HepG2 (cell line): ENCODE data around the gene RNLS. TPM values are rescaled to one million over a fixed set of nuclear protein-coding genes. Genes with fewer than 3 reads are reported as not detected.
A peak's percentile ranks its signal among the peaks of the same experiment; 100 is the strongest.

Experiments
- ATAC-seq: fragments of 200-7000 bp; cut with Tn5 transposase; 3 replicates; pipeline ENCODE4 v1.9.1; 2020; ENCODE audit warnings: mild to moderate bottlenecking, moderate library complexity
- BruUV-seq: library from RNA; stranded (reverse); fragments of 400-500 nt; replicated peaks from 2 replicates; lab custom pipeline; 2021; lab: Mats Ljungman, UMichigan
- CTCF ChIA-PET: fragments of 300-600 bp; formaldehyde crosslinking; extraction: SDS; loops from one replicate; lab custom pipeline; 2021; ENCODE audit warnings: low total read pairs, inconsistent platforms, low intra/inter-chr PET ratio; lab: Yijun Ruan, JAX
- POLR2A ChIA-PET: fragments of 350-600 bp; sonication (Branson Sonifier 250); formaldehyde crosslinking; loops from one replicate; lab custom pipeline; 2020; ENCODE audit warnings: antibody characterized with exemption, inconsistent platforms; lab: Yijun Ruan, JAX
- DNase-seq: peaks from one replicate; pipeline ENCODE4 v3.0.0-alpha.2; 2015; ENCODE audit warnings: low spot score
- FAIRE-seq: peaks from 3 replicates; lab custom pipeline; 2011; peaks lifted over from hg19 to GRCh38; lab: Jason Lieb, UNC
- H2AFZ ChIP-seq: one replicate; pipeline ENCODE4 v1.6.1; 2011; ENCODE audit warnings: low read length, inconsistent platforms
- H3K27ac ChIP-seq: fragments of 300-600 bp; 3 replicates; pipeline ENCODE4 v1.8.0; 2011; ENCODE audit warnings: mixed run types, mild to moderate bottlenecking, mixed read lengths, low read length, inconsistent platforms; ENCODE audit not compliant: insufficient read depth; ENCODE audit errors: extremely low read length
- H3K27me3 ChIP-seq, 2 experiments: fragments of 200-600 bp in 1 of 2; 2 replicates in 1 of 2; 3 replicates in 1 of 2; pipeline versions ENCODE4 v1.6.0 to v1.8.0; 2011; ENCODE audit warnings: low read length in 2 of 2, mild to moderate bottlenecking in 2 of 2, moderate library complexity in 2 of 2, inconsistent platforms in 1 of 2; ENCODE audit not compliant: insufficient read depth in 2 of 2, control insufficient read depth in 1 of 2
- H3K36me3 ChIP-seq, 2 experiments: fragments of 200-600 bp in 1 of 2; replicated peaks in 1 of 2; 2 replicates in 1 of 2; 3 replicates in 1 of 2; pipeline versions ENCODE4 v1.5.1 to v1.8.0; 2011; ENCODE audit warnings: low read length in 2 of 2, inconsistent platforms in 1 of 2; ENCODE audit not compliant: insufficient read depth in 2 of 2, control insufficient read depth in 1 of 2
- H3K4me1 ChIP-seq: 2 replicates; pipeline ENCODE4 v1.5.1; 2012; ENCODE audit warnings: low read length, inconsistent platforms; ENCODE audit not compliant: insufficient read depth
- H3K4me2 ChIP-seq: 2 replicates; pipeline ENCODE4 v1.6.0; 2011; ENCODE audit warnings: low read depth, low read length, inconsistent platforms
- H3K4me3 ChIP-seq, 3 experiments: fragments of 200-600 bp in 1 of 3; sonication (generic), shearing (Covaris generic) in 1 of 3; replicated peaks in 1 of 3; 2 replicates each; pipeline ENCODE4 v1.5.1; 2011 to 2016; ENCODE audit warnings: low read length in 3 of 3, inconsistent platforms in 2 of 3, low read depth in 2 of 3, mild to moderate bottlenecking in 2 of 3, control low read depth in 1 of 3, mixed read lengths in 1 of 3; ENCODE audit not compliant: insufficient read depth in 1 of 3
- H3K79me2 ChIP-seq: one replicate; pipeline ENCODE4 v1.6.1; 2011; ENCODE audit warnings: low read length, inconsistent platforms; ENCODE audit not compliant: insufficient read depth
- H3K9ac ChIP-seq: 2 replicates; pipeline ENCODE4 v1.6.0; 2011; ENCODE audit warnings: mild to moderate bottlenecking, low read depth, low read length, inconsistent platforms; ENCODE audit not compliant: insufficient read depth
- H3K9me3 ChIP-seq: 2 replicates; pipeline ENCODE4 v1.5.1; 2012; ENCODE audit warnings: mild to moderate bottlenecking, low read length
- H4K20me1 ChIP-seq: 2 replicates; pipeline ENCODE4 v1.6.0; 2011; ENCODE audit warnings: inconsistent platforms, mild to moderate bottlenecking, low read length, moderate library complexity; ENCODE audit not compliant: insufficient read depth
- MAFF ChIP-seq: IDR thresholded peaks from 2 replicates; pipeline ENCODE4 v1.6.1; 2011; ENCODE audit warnings: low read depth, low read length, improper control_type of control experiment
- MAFK ChIP-seq, 2 experiments: IDR thresholded peaks in 1 of 2; conservative IDR thresholded peaks in 1 of 2; 2 replicates each; pipeline ENCODE4 v1.6.1; 2011; ENCODE audit warnings: improper control_type of control experiment in 2 of 2, low read length in 2 of 2
- ZNF670 ChIP-seq: sonication (generic); formaldehyde crosslinking; IDR thresholded peaks from 2 replicates; pipeline ENCODE4 v1.8.0; 2022; ENCODE audit warnings: mild to moderate bottlenecking, missing genetic modification reagents, borderline replicate concordance
- ZNF883 ChIP-seq: sonication (generic); formaldehyde crosslinking; IDR thresholded peaks from 2 replicates; pipeline ENCODE4 v1.5.1; 2020; ENCODE audit warnings: mild to moderate bottlenecking, missing genetic modification reagents; ENCODE audit errors: not compliant biosample characterization
- WGBS: methylation state at CpG from one replicate; pipeline ENCODE4 v1.1.6; 2017; ENCODE audit warnings: low lambda C conversion rate; 5-methylcytosine and 5-hydroxymethylcytosine counted together
- in situ Hi-C: cut with HindIII; loops from 2 replicates; pipeline ENCODE4 v1.10.0; 2017; ENCODE audit warnings: low pct_unique_long_range_greater_than_20kb; ENCODE audit not compliant: extremely low pct_ligation_motif_present
- intact Hi-C: fragments of 100-400 bp; cut with micrococcal nuclease; formaldehyde crosslinking; loops from one replicate; pipeline ENCODE4 v1.10.0; 2022; ENCODE audit not compliant: unreplicated experiment
- polyA plus RNA-seq, 8 experiments: library from polyadenylated mRNA; depleted of rRNA in 3 of 8; stranded (reverse) in 7 of 8; unstranded in 1 of 8; fragments of >200 nt; fragmentation: Illumina TruSeq in 4 of 8; extraction: Trizol in 4 of 8; gene quantifications; 2 replicates each; pipeline versions ENCODE4 v1.2.1 to v1.2.3, GENCODE V29; 2011 to 2016; ENCODE audit warnings: low read depth in 4 of 8, missing spikeins in 1 of 8, mixed read lengths in 1 of 8; ENCODE audit not compliant: insufficient read depth in 1 of 8
- total RNA-seq, 5 experiments: library from RNA; depleted of rRNA; stranded (reverse); fragments of >200 nt; fragmentation: Illumina TruSeq; extraction: Trizol; gene quantifications; 2 replicates each; pipeline ENCODE4 v1.2.3, GENCODE V29; 2016; ENCODE audit warnings: low read depth in 1 of 5

The RNLS gene
- total and polyA plus RNA-seq, 2 of the 13 experiments (the other 11 are each of a cell fraction or from before 2014, with no cell fraction given): not detected

DNA sequence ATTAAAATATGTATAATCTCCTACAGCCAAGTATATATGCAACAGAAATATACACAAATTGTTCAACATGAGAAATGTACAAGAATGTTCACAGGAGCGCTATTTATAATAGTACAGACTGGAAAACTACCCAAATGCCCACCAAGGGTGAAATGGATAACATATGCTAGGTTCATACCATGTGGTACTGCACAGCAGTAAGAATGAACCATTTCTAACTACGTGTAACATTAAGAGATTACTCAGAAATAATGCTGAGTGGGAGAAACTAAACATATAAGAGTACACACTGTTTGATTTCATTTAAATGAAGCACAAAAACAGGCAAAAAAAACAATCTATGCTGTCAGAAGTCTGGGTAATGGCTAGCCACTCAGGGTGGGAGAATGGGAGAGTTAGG, 45.8 kb downstream of the RNLS start:
- H3K27me3 ChIP-seq: no peaks in the 10 kb centered on the region; a peak in 1 of 5 replicates
- H4K20me1 ChIP-seq: no peaks in the 10 kb centered on the region
- CTCF ChIA-PET: no interaction called here
- no peaks in the 10 kb centered on the region for H3K36me3 ChIP-seq
- H3K27ac ChIP-seq: no peak overlapping the region
- H3K4me2 ChIP-seq: no peak overlapping the region
- in situ Hi-C loops: no loop called here
- H3K9me3 ChIP-seq: no peaks in the 10 kb centered on the region
- ATAC-seq (no peak), DNase-seq (no peak)
- H3K9ac ChIP-seq: no peak overlapping the region
- 0% methylated on average over 2 of the region's 2 CpGs for WGBS
- no peak overlapping the region for H3K4me3 ChIP-seq
- POLR2A ChIA-PET: no interaction called here
- no TSS peak for BruUV-seq
- no peaks in the 10 kb centered on the region for H3K4me1 ChIP-seq
- H2AFZ ChIP-seq: no peak overlapping the region
- no peaks in the 10 kb centered on the region for H3K79me2 ChIP-seq
- peak; percentile 29 to 46; a peak in 2 of 4 replicates for TF ChIP-seq MAFK (conservative IDR thresholded peaks at IDR 0.05 in 1 of 2, IDR thresholded peaks at IDR 0.05 in 1 of 2; ENCODE audit: low read length in 2 of 2)
- TF ChIP-seq ZNF670 (CRISPR knock-in tag): no peak
- TF ChIP-seq MAFF: peak; percentile 3; the same call in 1 of the 2 replicates
- TF ChIP-seq, all 625 proteins: peak for 2
- intact Hi-C loops: no loop called here
- no peak for FAIRE-seq

DNA sequence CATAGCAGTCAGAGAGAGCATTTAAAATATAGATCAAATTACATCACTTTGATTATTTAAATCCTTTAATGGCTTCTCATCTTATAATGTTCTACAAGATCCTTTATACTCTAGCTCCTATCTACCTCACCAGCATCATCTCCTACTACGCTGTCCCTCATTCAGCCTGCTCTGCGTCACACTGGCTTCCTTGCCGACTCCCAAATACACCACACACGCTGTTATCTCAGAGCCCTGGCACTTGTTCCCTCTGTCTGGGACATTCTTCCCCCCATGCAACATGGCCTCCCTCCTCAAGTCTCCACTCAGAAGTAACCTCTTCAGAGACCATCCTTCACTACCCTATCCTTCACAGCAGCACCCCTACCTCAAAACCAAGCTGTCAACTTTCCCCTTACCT, 46.7 kb downstream of the RNLS start:
- intact Hi-C loops: no loop called here
- DNase-seq (no peak), FAIRE-seq (no peak)
- Histone ChIP-seq H2AFZ (no peak overlapping the region), H3K27me3 (no peaks in the 10 kb centered on the region; a peak in 1 of 5 replicates), H3K27ac (no peak overlapping the region), H3K9me3 (no peaks in the 10 kb centered on the region), H3K9ac (no peak overlapping the region), H3K4me2 (no peak overlapping the region), H3K36me3 (no peaks in the 10 kb centered on the region), H3K79me2 (no peaks in the 10 kb centered on the region), H3K4me1 (no peaks in the 10 kb centered on the region), H4K20me1 (no peaks in the 10 kb centered on the region), H3K4me3 (no peak overlapping the region)
- POLR2A ChIA-PET: no interaction called here
- CTCF ChIA-PET: no interaction called here
- no TSS peak for BruUV-seq
- in situ Hi-C loops: no loop called here
- 38% methylated on average over 4 of the region's 4 CpGs for WGBS
- no peak for TF ChIP-seq ZNF883 (CRISPR knock-in tag)
- TF ChIP-seq, all 625 proteins: peak for 0
- no peak for ATAC-seq
